GM19023 (cell line): ENCODE measurements around the gene MTHFD1L.
A peak's percentile ranks its signal among the peaks of the same experiment; 100 is the strongest.

Experiments used
- ATAC-seq: cut with Tn5 transposase; IDR thresholded peaks from one replicate; pipeline ENCODE4 v1.9.1; 2021; ENCODE audit warnings: mild to moderate bottlenecking, moderate library complexity; ENCODE audit not compliant: unreplicated experiment

MTHFD1L gene

DNA sequence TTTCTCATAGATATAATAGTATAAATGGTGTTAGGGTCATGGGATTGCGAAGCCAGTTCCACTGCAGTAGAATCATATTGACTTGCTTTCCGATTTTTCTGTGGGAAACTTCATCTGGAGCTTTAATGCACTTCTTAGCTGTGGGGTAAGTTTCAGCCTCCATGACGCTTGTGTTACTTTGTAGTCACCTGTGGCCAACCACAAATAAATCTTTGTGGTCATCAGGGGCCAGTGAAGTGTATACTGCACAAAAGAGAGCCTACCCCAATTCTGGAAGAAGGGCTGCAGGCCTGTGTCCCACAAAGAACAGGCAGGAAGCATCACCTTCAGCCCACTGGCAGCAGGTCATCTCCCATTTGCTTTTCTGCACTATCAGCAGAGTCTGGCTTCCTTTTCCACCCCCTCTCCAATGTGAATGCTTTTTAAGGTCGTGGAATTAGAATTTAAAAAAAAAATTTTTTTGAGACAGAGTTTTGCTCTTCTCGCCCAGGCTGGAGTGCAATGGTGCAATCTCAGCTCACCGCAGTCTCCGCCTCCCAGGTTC is 32.0 kb downstream of the MTHFD1L start:
- peak; percentile 63 for ATAC-seq

DNA sequence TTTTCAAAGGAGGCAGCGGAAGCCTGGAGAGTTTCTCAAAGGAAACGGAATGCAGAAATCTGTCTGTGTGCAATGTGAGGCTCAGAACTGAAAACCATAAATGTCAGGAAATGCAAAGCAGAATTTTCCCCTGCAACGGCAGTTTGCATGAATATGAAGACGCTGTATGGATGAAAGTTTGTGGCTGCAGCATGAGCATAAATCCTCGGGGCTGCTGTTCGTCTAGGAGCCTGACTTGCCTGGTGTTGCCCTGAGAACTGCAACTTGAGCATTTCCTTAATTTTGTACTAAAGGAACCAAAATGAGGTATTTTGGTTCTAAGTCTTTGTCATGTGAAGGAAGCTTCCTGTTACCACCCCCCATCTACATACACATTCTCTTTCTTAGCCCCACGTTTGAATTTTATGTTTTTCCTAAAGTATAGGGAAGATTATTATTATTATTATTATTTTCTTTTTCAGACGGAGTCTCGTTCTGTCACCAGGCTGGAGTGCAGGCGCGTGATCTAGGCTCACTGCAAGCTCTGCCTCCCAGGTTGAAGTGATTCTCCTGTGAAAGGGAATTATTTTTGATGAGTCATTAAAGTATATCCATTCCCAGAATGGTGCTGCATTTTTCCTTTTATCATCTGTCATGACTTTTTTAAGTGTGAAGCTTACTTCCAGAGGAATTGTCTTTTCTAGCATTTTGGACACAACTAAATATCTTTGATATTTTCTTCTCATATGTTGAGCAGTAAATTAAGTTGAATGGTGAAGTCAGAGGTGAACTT is 33.1 kb downstream of the MTHFD1L start:
- peak; percentile 31 for ATAC-seq

DNA sequence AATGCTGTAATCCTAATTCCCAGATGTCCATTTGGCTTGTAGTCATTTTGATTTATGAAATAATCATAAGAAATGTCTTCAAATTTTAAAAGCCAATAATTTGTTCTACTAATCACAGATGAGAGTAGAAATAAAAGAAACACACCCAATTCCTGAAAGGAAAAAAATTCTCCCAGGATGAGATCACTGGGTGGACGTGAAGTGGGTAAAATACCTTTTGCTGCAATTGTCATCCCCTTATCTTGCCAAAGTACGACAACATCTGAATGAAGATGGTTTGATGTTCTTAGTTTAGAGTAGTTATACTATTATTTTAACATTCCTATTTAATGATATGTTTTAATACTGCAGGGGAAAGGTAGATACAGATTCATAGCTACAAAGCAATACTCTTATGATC is 33.7 kb downstream of the MTHFD1L start:
- ATAC-seq = no peak

DNA sequence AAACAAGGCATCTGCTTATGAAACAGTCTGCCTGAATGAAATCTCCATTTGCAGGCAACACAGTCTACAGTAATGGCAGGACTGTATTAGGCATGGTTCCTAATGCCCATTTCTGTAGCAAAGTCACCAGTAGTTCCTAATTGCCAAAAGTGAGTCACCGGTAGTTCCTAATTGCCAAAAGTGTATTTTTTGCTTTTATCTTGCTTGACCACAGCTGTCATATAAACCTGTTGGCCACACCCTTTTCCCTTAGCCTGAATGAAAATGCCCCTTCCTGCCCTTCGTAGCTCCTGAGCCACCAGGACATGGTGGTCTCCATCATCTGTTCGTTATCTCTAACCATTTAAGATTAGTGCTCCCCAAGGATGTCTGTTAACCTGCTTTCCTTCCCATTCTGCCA is 34.5 kb downstream of the MTHFD1L start:
- no peak for ATAC-seq

DNA sequence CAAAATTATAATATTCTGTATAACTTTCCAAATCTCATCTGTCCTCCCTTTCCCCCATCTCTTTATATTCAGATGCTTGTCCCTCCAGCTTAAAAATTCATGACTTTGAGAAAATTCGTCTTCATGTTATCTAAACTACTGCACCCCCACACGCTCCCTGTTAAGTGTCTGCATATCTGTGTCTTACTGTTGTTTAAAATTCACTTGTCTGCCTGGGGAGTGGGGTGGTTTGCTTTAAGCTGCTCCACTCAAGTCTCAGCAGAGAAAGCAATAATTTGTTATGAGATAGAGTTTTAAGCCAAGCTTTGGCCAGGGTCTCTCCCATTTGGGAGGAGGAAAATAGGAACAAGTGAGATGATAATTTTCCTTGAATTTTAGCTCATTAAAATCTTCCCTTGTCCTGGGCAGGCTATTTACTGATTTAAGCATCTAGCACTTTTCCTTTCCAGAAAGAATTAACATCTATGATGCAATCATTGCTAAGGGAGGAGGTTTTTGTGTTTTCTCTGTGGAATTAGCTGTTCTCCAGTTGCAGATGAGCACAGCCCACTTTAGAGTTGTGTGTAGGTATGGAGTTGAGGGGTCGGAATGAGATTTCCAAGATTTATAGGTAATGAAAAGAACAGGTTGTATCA is 36.8 kb downstream of the MTHFD1L start:
- no peak for ATAC-seq

DNA sequence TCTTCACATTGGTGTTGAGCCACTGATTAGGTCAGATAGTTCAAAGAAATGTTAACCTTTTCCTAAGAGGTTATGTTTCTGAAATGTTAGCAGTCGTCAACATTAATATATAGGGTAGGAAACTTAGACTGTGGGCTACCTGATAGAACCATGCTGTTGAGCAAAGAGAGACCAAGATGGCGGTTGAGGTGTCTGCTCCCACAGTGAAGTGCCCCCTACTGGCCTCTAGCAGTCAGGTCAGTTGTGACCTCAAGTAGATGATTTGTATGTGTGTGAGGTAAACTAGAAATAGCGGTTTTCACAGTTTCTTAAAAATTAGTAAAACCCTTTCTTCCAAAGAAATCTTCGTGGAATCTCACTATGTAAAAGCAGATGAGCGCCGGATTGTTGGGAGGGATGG is 40.3 kb downstream of the MTHFD1L start:
- ATAC-seq = no peak

DNA sequence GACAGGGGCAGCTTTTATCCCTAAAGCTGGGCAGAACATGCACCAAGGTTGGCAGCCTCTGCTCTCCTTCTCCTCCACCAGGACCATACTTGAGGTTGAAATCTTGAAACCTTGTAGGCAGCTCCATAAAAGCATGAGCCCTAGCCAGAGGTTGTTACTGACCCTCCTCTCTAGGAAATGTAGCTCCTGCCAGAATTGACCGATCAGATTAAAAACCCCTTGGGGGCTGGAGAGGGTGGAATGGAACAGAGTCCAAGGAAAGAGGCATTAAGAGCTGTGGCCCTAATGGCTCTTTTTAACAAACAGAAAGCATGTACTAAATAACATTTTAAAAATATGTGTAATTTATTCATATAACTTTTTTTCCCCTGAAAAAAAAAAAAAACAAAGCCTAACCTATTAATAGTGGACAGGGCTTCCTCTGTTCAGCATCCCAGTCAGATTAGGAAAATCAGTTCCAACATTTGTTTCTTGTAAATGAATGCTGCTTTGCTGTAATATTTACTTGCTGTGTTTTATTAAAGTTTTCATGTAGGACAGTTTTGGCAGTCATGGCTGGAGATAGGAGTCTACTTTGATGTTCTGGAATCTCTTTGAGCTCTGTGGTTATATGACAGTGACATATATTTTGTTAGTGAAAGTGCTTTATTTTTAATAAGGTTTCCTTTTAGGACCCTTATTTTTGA is 41.3 kb downstream of the MTHFD1L start:
- no peak for ATAC-seq

DNA sequence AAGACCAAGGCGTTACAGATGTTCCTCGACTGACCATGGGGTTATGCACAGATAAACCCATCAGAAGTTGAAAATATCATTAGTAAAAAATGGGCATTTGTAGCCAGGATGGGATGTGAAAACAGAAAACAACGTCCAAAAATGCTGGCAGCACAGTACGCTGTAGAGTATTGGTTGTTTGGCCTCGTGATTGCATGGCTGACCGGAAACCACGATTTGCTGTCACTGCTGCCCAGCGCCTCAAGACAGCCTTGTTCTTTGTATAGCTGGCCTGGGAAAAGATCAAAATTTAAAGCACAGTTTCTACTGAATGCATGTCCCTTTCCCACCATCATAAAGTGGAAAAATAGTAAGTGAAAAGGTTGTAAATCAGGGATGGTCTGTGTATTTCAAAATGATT is 41.9 kb downstream of the MTHFD1L start:
- ATAC-seq = no peak

DNA sequence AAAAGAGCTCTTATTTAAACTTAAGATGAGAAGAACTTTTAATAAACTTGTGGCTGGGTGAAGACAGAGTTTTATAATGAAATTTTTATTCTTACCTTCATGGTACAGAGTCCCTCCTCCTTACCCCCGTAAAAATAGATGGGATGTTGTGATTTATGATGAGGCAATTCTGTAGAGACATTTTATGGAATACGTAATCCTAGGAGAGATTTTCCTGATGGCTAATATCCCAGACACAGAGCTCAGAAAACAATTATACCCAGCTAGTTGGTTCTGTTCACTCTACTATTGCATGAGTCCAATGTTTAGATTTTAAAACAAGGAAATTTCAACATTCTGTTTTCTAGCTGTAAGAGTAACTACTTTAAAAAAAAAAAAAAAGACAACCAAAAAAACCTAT is 43.4 kb downstream of the MTHFD1L start:
- no peak for ATAC-seq

DNA sequence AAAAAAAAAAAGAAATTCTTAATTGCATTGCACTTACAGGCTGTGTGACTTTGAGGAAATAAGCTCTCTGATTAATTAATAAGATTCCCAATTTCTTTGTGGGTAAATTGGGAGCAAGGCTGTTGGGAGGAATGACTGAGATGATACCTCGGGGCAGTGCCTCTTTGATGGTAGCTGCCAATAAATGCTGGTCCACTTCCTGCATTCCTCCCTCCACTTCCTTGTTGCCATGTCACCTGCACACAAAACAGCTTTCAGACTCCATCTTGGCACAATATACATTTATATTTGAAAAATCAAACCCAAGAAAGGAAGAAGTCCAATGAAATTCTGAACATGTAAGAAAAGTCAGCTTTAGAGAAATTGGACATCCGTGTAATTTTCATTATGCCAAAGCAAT is 45.1 kb downstream of the MTHFD1L start:
- no peak for ATAC-seq

DNA sequence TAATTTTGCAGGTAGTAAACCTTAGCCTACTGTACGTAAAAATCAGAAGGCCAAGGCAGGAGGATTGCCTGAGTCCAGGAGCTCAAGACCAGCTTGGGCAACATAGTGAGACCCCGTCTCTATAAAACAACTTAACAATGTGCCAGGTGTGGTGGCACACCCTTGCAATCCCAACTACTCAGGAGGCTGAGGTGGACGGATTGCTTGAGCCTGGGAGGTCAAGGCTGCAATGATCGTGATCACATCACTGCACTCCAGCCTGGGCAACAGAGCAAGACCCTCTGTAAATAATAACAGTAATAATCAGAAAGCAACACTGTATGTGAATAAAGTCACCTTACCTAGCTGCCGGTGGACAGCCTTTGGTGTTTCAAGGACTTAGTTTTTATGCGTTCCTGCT is 48.9 kb downstream of the MTHFD1L start:
- no peak for ATAC-seq

DNA sequence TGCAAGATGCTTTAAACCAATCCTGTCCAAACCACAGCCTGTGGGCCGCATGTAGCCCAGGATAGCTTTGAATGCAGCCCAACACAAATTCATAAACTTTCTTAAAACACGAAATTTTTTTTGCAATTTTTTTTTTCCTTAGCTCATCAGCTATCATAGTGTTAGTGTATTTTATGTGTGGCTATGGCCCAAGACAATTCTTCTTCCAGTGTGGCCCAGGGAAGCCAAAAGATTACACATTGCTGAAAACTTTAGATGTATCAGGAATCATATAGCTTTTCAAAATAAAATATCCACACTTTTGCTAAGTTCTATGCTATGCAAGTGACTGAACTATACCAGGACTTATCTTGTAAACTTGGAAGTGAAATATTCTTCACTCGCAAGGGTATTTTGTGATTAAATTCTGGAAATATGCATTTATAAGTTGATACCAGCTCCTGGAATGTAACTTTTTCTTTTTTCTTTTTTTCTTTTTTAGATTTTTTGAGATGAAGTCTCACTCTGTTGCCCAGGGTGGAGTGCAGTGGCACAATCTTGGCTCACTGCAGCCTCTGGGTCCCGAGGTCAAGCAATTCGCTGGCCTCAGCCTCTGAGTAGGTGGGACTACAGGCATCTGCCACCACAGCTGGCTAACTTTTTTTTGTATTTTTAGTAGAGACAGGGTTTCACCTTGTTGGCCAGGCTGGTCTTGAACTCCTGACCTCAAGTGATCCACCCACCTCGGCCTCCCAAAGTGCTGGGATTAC is 49.8 kb downstream of the MTHFD1L start:
- ATAC-seq = no peak

DNA sequence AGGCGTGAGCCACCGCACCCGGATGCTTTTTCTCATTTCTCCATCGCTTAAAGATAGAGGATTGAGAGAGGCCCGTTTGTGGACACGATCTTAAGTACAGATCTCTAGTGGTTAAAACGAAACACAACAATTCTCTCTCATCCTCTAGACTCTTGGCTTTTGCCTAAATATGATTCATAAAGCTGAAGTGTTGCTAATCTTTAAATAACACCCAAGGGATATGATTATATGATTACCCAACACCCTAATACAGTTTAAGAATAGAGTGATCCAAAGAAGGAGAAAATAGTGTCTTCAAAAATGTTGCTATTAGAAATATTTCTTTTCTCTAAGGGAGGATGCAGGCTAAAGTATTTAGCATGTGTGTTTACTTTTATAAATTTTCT is 50.4 kb downstream of the MTHFD1L start:
- no peak for ATAC-seq

DNA sequence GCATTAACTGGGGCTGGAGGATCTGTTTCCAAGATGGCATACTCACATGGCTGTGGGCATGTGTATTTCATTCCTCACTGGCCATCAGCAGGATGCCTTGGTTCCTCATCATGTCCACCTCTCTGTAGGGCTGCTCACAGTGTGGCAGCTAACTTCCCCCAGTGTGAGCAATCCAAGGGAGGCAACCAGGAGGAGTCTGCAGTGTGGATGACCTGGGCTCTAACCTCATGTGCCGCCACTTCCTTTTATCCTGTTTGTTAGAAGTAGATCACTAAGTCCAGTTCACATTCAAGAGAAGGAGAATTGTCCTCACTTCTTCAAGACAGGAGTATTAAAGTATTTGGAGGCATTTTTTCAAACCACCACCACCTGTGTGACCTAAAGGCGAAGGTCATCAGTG is 54.4 kb downstream of the MTHFD1L start:
- no peak for ATAC-seq

DNA sequence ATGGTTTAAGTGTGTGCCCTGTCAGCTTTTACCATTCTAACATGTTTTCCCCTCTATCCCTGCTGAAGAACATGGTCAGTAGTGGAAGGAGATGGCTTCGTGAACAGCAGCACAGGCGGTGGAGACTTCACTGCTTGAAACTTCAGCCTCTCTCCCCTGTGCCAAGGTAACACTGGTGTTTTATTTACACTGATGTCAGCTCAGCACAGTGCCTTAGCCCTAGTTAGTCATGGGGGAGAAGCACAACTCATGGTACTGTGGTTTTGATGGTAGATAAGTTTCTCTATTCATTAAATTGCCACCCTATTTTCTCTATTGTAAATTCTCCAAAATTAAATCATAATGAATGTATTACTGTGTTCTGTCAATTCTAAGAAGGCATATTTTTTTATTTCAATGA is 56.6 kb downstream of the MTHFD1L start:
- ATAC-seq = no peak

DNA sequence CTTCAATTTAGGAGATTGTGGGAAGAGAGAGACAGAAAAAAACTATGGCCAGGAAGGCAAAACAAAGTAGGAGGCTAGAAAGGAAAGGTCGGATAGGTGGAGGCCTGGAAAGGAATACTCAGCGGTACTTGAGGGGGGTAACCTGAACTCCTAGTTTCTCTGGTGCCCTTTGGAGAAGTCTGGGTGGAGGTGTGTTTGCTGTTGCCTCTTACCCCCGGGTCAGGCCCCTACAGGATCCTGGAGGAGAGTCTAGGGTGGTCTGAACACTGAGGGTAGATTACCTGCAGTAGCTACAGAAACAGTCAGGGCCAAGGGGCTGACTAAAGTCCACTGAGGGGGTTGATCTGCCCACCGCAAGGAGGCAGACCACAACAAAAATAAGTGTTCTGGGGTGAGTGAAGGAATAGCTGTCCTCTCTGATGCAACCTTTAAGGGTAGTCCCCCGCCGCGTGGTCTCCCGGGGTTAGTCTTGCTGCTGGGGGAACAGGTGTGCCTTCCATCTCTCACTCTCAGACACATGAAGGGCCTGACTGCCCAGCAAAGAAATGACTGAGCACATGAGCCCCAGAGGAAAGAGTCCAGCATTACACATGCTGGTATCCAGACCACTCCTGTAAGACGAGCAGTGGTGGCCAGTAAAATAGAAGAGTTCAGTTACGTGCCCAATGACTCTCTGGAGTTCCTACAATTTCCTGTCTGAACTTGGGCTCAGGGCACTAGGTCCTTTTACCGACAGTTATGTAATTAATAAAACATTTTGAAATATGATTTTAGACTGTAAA is 59.5 kb downstream of the MTHFD1L start:
- no peak for ATAC-seq

DNA sequence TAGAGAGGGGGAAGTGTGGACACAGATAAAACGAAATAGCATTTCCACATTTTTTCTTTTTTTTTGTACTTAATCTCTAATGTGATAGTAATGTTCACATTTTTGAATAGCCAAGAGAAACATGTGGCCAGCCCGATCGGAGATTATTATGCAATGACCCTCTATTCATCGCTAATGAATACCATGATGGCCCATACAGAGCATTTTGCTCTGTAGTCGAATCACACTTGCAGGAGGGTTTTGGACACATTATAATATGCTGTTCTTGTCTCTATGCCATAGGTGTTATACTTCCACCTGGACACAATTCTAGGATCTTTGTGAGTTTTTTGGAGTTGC is 60.1 kb downstream of the MTHFD1L start:
- no peak for ATAC-seq

DNA sequence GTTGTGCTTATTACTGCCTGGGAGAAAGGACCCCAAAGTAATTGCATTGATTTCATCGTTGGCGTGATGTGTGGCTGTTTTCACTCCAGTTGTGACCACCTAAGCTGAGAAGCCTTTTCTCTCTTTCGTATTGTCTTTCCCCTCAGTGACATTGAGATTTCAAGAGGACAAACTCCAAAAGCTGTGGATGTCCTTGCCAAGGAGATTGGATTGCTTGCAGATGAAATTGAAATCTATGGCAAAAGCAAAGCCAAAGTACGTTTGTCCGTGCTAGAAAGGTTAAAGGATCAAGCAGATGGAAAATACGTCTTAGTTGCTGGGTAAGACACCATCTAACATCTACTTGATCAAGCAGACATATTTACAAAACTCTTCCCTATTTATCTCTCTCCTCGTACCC is 60.5 kb downstream of the MTHFD1L start:
- no peak for ATAC-seq

DNA sequence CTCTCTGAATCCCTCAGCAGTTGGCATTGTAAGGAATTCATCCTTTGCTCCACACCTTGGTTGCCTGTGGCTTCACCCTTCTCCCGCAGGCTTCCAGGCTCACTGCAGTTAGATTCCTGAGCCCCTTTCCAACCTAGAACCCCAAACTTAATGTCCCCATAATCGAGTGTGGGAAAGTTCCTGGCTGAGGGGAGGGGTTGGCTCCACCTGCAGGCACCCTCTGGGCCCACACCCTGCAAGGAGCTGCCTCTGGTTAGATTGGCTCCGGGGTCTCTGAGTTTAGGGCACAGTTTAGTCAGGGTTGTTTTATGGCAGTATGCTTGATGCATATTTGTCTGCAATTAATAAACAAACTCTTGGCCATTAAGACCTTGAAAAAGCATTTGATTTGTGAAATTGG is 63.4 kb downstream of the MTHFD1L start:
- ATAC-seq = no peak

DNA sequence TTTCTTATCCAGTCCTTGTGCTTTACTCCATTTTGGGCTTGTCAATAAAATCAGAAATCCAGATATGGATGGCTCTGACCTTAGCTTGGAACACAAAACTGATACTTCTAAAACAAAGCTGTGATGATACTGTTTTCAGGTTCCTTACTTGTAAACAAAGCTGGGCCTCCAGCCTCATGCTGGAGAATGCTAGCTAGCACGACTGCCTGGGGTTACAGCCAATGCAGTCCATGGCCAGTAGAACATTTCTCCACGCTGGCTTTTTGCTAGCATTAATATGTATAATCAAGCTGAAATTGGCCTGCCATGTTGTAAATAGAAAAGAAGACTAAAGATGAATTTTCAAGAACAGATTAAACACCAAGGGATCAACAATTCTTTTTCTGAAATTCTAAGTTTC is 63.9 kb downstream of the MTHFD1L start:
- no peak for ATAC-seq

DNA sequence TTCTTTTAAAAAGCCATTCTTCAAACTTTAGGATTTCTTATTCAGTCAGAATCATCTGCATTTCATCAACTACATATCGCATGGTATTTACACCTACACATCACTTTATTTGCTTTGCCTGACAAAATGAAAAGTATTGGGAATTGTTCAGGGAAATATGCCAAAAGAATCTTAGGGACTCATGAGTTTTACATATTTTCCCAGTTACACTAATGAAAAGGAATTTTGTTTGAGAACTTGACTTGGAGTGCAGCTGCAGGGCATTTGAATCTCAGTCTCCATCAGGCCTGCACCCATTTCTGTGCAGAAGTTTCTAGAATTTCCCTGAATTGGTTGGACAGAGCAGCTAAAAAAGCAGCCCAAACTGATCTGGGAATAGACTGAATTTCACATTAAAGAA is 65.3 kb downstream of the MTHFD1L start:
- ATAC-seq = no peak
